Ascending aorta (tissue), 2 donors: Measurements from ENCODE around the gene PTPRN2. TPM values are rescaled to one million over a fixed set of nuclear protein-coding genes. Genes with fewer than 3 reads are reported as not detected.

Source experiments
- DNase-seq, 2 donors: peaks; one replicate each; pipeline ENCODE4 v3.0.0-alpha.2; 2019; ENCODE audit warnings: low spot score in 2 of 2
- H3K27ac ChIP-seq, 2 donors: fragments of 200-600 bp; sonication (generic); one replicate each; pipeline ENCODE4 v1.5.1; 2016 to 2017; ENCODE audit warnings: mild to moderate bottlenecking in 1 of 2
- H3K27me3 ChIP-seq: fragments of 200-600 bp; sonication (generic); one replicate; pipeline ENCODE4 v1.5.1; 2017
- H3K36me3 ChIP-seq, 2 donors: fragments of 200-600 bp; sonication (generic); one replicate each; pipeline ENCODE4 v1.5.1; 2016
- H3K4me1 ChIP-seq, 2 donors: fragments of 200-600 bp; sonication (generic); one replicate each; pipeline ENCODE4 v1.5.1; 2016 to 2017; ENCODE audit warnings: mild to moderate bottlenecking in 1 of 2
- H3K4me3 ChIP-seq, 2 donors: fragments of 200-600 bp; sonication (generic); one replicate each; pipeline ENCODE4 v1.5.1; 2016 to 2017; ENCODE audit warnings: mild to moderate bottlenecking in 1 of 2
- H3K9me3 ChIP-seq, 2 donors: fragments of 200-600 bp; sonication (generic); one replicate each; pipeline ENCODE4 v1.5.1; 2016
- intact Hi-C: fragments of 100-400 bp; cut with DNase I; formaldehyde crosslinking; loops from one replicate; pipeline ENCODE4 v1.15.1; 2023
- total RNA-seq: library from RNA; depleted of rRNA; stranded (reverse); fragments of >200 nt; gene quantifications from one replicate; pipeline ENCODE4 v1.1.0, GENCODE V29; 2016
- TF ChIP-seq, protein P1 (sequence below), 3 experiments: fragments of 200-600 bp in 2 of 3; fragments of 450-650 bp in 1 of 3; sonication (generic) in 2 of 3; IDR thresholded peaks; one replicate each; pipeline ENCODE4 v1.5.1; 2016 to 2019; ENCODE audit warnings: antibody characterized with exemption in 3 of 3, mild to moderate bottlenecking in 1 of 3, moderate library complexity in 1 of 3

The PTPRN2 gene
- total RNA-seq, 1 donor from 2014 or later, result 7.3 TPM

DNA sequence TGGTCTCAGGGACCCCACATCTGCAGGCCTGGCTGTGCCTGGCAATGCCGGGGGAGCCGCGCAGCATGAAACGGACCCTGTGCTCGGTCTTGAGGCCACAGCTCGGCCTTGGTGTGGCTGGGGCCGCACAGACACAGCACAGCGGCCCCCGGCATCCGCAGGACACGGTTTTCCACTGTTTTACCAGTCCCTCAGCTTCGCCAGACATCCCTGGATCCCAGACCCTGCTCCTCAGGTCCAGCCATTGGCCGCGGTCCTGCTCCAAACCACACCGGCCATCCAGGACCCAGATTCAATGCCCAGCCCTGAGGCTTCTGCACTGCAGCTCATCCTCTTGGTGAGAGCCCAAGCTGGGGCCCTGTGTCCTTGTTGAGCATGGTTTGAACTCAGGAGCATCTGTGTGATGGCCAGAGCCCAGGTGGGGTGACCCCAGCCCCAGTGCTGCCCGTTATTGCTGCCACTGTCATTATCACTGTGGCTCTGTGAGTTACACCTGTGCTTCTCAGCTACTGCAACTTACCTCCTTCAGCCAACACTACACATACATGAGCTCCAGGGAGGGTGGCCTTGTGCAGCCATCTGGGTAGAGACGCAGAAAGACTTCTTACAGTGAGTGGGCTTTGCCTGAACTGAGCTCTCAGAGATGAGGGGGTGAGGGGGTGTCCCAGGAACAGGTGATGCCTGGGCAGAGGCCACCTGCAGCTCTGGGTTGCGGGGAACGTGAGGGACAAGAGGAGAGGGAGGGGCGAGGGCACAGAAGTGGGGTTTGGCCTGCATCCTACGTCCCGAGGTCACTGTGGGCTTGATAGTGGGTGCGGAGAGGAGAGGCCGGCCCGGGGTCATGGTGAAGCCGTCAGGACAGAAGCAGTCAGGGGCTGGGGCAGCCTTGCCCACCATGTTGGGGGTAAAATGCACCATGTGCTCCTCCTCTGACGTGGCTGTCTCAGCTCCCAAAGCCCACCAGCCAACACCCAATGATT is 567.6 kb downstream of the PTPRN2 start:
- no peaks in the 10 kb centered on the region for H3K27me3 ChIP-seq
- no peaks in the 10 kb centered on the region for H3K4me1 ChIP-seq
- H3K9me3 ChIP-seq, result no peaks in the 10 kb centered on the region
- H3K27ac ChIP-seq, result no peak overlapping the region
- H3K36me3 ChIP-seq, result no peaks in the 10 kb centered on the region
- no peak overlapping the region for H3K4me3 ChIP-seq
- DNase-seq, result no peak
- intact Hi-C loops, result no loop called here
- TF ChIP-seq, protein P1, sequence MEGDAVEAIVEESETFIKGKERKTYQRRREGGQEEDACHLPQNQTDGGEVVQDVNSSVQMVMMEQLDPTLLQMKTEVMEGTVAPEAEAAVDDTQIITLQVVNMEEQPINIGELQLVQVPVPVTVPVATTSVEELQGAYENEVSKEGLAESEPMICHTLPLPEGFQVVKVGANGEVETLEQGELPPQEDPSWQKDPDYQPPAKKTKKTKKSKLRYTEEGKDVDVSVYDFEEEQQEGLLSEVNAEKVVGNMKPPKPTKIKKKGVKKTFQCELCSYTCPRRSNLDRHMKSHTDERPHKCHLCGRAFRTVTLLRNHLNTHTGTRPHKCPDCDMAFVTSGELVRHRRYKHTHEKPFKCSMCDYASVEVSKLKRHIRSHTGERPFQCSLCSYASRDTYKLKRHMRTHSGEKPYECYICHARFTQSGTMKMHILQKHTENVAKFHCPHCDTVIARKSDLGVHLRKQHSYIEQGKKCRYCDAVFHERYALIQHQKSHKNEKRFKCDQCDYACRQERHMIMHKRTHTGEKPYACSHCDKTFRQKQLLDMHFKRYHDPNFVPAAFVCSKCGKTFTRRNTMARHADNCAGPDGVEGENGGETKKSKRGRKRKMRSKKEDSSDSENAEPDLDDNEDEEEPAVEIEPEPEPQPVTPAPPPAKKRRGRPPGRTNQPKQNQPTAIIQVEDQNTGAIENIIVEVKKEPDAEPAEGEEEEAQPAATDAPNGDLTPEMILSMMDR (IDR thresholded peaks at IDR 0.05), result no peak

DNA sequence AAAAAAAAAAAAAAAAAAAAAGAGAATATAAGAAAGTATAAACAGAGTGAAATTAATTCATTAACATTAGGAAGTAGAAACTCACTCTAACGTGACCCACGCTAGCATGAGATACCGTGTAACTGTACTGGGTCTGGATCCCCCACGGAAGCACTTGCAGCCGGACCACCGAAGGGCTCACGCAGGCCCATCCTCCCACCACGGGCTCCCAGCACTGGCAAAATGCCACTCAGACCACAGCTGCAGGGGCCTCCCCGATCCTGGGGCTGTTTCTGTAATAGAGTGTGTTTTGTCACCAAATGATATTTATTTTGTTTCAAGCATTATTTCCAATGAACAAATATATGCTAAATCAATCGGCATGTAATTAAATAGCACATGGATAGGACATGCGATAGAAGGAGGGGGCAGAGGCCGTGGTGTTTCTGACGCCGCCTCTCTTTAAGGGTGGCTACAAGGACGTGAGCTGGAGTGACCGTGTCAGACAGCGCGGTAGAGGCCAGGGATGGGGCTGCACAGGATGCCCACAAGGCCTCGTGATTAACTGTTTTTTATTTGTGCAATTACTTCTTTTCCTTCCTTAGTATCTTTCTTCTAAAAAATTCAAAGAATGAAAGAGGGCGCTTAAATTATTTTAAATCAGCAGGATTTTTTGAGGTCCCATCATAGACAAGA is 568.5 kb downstream of the PTPRN2 start:
- Histone ChIP-seq H3K27me3 (no peaks in the 10 kb centered on the region), H3K9me3 (no peaks in the 10 kb centered on the region), H3K27ac (no peak overlapping the region), H3K4me1 (no peaks in the 10 kb centered on the region), H3K36me3 (no peaks in the 10 kb centered on the region), H3K4me3 (no peak overlapping the region)
- DNase-seq, result no peak
- intact Hi-C loops, result no loop called here
- TF ChIP-seq, protein P1 (IDR thresholded peaks at IDR 0.05), result no peak

DNA sequence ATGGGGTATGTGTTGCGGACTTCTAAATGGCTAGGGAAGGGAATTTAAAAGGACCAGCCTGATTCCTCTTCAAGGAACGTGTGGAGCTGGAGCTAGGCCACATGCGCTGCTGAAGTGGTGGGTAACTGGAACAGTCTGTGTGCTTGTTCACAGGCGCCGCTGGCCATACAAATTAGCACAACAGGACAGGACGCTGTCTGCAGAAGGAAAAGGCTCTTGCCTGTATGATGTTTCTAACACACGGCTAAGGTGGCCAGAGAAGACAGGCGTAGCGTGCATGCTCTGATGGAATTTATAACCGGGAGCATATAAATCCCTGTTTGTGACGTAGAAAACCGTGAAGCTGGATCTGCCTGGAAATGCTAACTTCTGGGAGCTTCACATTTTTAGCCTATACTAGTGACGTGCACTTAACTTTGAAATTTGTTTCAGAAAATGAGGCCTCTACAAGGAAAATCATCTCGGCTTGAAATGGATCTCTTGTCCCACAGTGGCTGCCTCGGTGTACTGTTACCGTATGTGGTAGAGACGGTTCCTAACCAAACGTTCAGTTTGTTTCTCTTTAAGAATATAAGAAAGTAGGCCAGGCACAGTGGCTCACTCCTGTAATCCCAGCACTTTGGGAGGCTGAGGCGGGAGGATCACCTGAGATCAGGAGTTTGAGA is 569.4 kb downstream of the PTPRN2 start:
- Histone ChIP-seq H3K27ac (no peak overlapping the region), H3K9me3 (no peaks in the 10 kb centered on the region), H3K36me3 (no peaks in the 10 kb centered on the region), H3K4me1 (no peaks in the 10 kb centered on the region), H3K4me3 (no peak overlapping the region), H3K27me3 (no peaks in the 10 kb centered on the region)
- TF ChIP-seq, protein P1 (IDR thresholded peaks at IDR 0.05), result no peak
- intact Hi-C loops, result no loop called here
- no peak for DNase-seq

DNA sequence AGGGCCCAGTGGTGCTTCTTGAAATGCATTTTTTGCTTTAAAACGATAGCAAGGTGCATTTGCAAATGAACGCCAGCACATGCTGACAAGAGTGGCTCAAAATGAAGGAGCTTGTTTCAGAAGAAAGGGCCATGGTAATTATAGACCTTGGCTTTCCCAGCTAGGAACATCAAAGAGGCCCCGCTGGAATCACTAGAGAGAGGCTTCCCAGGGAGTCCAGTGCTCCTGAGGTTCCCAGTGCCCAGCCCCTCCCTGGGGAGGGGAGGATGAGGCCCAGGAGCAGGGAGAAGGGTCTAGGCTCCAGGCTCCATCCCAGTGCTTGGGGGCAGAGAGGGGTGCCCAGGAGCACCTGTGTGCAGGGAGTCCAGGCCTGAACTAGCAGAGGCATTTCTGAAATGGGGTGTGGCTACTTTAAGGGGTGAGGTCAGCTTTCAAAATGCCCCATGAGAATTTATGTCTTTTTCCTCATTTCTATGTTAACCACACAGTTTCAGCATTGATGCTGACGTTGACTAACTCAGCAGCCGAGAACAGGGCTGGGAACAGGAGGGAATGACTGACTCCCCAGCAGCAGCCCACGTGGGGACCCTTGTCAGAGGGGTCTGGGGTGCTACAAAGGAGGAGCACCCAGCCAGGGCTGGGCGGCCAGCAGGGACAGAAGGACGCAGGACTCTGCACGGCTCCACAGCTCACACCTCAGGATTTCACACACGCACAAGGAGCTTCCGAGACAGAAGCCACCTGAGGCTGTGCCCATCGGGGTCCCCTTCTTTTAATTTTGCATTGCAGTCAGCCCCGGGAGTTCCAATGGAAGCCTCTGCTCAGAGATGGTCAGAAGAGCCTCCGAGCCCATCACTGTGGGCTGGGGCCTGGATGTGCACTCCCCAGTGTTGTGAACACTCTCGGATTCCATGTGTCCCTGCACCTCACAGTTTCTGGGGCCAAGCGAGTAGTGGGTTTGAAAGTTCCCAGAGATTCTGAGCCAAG is 570.2 kb downstream of the PTPRN2 start:
- no peaks in the 10 kb centered on the region for H3K36me3 ChIP-seq
- H3K27ac ChIP-seq, result no peak overlapping the region
- no peak overlapping the region for H3K4me3 ChIP-seq
- no peaks in the 10 kb centered on the region for H3K27me3 ChIP-seq
- TF ChIP-seq, protein P1 (IDR thresholded peaks at IDR 0.05), result no peak
- no peaks in the 10 kb centered on the region for H3K9me3 ChIP-seq
- intact Hi-C loops, result no loop called here
- H3K4me1 ChIP-seq, result no peaks in the 10 kb centered on the region
- DNase-seq, result no peak
